ENCODE measurements around the gene OR6C65.
"Not testable (repeated sequence)": the region's sequence is repeated elsewhere in the genome, so short reads cannot be mapped to it uniquely, and the experiment has no call there.

The OR6C65 gene

DNA sequence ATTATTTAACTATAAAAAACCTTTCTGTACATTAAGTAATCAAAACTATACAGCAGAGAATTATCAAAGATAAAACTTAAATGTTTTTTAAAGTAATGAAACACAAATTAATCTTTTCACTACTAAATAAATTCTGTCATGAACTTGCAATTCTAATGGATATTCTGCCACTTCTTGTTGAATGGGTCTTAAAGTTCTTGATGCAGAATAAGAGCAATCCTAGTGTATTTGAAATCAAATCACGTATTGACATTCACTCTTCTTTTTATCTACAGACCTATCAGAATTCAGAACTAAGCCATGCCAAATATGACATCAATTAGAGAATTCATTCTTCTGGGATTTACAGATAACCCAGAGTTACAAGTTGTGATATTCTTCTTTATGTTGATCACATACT lies at the start of gene OR6C65:
OR6C65 (plus strand) TSS at position 301 of the 400 bp plus-strand sequence; CDS start at position 301, 0 bp downstream.
- no peak for DNase-seq (ENCODE audit: low read depth)

DNA sequence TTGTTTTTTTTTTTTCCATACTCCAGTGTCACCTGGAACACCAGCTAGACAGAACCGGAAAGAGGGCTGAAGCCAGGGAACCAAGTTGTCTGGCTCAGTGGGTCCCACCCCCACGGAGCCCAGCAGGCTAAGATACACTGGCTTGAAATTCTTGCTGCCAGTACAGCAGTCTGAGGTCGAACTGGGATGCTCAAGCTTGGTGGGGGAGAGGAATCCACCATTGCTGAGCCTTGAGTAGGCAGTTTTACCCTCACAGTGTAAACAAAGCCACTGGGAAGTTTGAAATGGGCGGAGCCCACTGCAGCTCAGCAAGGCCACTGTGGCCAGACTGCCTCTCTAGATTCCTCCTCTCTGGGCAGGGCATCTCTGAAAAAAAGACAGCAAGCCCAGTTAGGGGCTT lies 45.0 kb upstream of the OR6C65 start:
- DNase-seq (ENCODE audit: low read depth) = not testable (repeated sequence)

DNA sequence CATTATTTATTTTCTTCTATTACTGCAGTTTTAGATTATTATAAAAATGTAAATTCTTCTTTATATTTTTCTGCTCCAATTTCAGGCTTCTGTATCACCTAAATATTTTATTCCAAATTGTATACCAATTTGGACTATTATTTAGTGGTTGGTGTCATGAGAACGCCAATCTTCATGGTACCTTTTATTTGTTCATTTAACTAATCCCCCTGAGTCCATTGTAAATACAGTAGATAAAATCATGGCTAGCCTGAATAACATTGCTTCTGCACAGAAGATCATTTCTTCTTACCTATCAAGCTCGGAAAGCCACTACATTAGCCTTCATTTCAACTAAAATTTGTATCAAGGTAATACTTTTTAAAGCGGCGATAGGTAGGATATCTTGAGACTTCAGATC lies 37.7 kb upstream of the OR6C65 start, which contains the start of gene OR6C75:
OR6C75 (plus strand) TSS at position 301 of the 400 bp plus-strand sequence. CDS start 2,136 bp downstream, outside the sequence.
- DNase-seq (ENCODE audit: low read depth) = no peak

DNA sequence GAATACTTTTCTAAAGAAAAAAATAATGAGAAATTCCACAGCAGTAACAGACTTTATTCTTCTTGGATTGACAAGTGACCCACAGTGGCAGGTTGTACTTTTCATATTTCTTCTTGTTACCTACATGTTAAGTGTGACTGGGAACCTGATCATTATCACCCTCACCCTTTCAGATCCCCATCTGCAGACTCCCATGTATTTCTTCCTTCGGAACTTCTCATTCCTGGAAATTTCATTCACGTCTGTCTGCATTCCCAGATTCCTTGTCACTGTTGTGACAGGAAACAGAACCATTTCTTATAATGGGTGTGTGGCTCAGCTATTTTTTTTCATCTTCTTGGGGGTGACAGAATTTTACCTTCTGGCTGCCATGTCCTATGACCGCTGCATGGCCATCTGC lies 35.2 kb upstream of the OR6C65 start:
- DNase-seq (ENCODE audit: low read depth) = no peak

DNA sequence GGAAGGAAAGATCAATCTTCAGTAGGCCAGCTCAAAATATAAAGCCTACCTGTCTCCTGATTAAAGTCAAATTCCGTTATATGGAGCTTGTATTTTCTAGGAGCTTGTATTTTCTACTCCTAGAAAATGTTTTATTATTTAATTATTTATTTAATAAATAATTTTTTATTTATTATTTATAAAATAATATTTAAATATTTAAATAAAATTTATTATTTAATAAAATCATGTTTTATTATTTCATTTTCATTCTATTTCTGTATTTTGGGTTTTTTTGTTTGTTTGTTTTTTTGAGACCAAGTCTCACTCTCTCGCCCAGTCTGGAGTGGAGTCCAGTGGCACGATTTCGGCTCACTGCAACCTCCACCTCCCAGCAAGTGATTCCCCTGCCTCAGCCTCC lies 27.8 kb upstream of the OR6C65 start:
- no peak for DNase-seq (ENCODE audit: low read depth)

DNA sequence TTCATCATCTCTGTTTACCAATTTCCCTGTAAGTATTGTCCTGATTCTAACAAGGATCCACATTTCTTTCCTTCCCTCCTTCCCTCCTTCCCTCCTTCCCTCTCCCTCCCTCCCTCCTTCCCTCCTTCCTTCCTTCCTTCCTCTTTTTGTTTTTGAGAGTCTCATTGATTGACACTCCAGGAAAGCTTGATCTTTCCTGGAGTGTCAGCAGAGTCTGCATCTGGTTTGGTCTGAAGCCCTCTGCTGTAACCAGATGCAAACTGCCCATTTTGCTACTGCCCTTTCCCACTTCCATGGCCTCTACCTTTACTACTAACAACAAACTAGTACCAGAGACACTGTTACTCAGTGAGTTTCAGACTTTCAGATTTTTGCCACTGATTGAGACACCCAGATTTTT lies 14.4 kb upstream of the OR6C65 start:
- DNase-seq (ENCODE audit: low read depth) = no peak

DNA sequence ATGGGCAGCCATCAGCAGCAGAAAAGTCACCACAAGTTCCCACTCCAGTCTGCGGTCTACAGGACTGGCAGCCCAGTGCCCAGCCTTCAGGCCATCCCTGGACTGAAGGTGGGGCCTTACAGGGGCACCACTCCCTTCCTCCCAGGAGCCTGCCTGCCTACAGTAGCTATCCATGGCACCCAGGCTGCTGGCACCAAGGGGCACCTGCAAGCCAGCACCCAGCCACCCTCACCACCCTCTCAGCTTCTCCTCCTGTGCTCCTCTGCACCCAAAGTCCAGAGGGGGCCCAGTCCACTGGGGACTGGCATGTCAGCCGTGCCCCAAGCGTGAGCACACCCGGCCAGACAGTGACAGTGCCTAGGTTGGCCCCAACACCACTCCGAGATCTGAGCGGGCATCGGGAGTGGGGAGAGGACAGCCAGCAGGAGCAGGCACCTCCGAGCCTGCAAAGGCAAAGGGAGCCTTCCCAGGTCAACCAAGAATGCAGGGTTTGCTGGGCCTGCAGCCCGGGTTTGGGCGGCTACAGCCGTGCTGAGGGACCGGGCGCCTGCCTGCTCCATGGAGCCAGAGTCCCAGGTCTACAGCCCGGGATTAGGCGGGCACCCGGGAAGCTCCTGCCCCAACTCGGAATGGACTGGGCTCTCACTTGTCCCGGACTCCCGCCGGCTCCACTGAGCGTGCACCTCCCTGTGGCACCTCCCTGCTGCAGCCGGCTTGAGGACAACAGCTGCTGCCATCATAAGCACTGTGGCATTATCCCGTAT lies 8.1 kb upstream of the OR6C65 start:
- no peak for DNase-seq (ENCODE audit: low read depth)

DNA sequence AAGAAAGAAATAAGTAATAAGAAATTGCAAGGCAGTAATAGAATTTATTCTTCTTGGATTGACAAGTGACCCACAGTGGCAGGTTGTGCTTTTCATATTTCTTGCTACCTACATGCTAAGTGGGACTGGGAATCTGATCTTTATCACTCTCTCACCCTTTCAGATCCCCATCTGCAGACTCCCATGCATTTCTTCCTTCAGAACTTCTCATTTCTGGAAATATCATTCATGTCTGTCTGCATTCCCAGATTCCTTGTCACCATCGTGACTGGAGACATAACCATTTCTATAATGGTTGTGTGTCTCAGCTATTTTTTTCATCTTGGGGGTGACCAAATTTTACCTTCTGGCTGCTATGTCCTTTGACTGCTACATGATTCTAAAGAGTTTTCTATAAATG lies 4.0 kb upstream of the OR6C65 start:
- no peak for DNase-seq (ENCODE audit: low read depth)

DNA sequence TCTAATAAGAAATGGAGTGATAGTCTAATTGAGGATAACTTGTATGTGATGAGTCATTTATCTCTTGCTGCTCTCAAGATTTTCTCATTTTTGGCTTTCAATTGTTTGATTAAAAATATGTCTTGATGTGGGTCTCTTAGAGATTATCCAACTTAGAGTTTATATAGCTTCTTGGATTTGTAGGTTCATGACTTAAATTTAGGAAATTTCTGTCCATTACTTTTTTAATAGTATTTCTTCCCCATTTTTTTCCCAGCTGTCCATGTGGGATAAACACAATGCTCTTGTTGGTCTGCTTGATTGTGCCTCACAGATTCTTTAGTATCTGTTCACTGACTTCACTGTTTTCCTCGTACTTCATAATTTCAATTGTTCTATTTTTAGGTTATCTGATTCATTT lies 7.5 kb downstream of the OR6C65 start:
- no peak for DNase-seq (ENCODE audit: low read depth)

DNA sequence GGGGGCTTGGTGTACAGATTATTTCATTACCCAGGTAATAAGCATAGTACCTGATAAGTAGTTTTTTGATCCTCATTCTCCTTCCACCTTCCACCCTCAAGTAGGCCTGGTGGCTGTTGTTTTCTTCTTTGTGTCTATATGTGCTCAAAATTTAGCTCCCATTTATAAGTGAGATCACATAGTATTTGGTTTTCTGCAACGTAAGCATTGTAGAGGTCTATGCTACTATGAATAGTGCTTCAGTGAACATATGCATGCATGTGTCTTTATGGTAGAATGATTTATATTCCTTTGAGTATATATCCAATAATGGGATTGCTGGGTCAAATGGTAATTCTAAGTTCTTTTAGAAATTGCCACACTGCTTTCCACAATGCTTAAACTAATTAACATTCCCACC lies 8.8 kb downstream of the OR6C65 start:
- not testable (repeated sequence) for DNase-seq (ENCODE audit: low read depth)

DNA sequence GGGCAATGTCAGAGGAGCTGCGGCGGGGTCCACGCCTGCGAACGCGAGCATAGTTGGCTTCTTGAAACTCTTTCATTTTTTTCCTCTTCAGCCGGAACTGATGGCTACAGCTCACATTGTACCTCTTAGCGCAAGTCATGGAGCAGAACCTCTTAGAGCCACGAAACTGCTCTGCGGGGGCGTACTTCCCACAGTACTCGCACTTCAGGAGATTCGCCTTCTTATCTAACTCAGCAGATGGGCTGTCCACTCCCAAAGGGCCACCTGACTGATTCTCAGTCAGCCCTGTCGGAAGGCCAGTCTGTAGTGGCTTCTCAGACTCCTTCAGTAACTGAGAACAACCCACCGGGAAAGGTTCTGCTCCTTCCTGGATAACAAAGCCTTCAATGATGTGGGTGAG lies 11.8 kb downstream of the OR6C65 start:
- not testable (repeated sequence) for DNase-seq (ENCODE audit: low read depth)

DNA sequence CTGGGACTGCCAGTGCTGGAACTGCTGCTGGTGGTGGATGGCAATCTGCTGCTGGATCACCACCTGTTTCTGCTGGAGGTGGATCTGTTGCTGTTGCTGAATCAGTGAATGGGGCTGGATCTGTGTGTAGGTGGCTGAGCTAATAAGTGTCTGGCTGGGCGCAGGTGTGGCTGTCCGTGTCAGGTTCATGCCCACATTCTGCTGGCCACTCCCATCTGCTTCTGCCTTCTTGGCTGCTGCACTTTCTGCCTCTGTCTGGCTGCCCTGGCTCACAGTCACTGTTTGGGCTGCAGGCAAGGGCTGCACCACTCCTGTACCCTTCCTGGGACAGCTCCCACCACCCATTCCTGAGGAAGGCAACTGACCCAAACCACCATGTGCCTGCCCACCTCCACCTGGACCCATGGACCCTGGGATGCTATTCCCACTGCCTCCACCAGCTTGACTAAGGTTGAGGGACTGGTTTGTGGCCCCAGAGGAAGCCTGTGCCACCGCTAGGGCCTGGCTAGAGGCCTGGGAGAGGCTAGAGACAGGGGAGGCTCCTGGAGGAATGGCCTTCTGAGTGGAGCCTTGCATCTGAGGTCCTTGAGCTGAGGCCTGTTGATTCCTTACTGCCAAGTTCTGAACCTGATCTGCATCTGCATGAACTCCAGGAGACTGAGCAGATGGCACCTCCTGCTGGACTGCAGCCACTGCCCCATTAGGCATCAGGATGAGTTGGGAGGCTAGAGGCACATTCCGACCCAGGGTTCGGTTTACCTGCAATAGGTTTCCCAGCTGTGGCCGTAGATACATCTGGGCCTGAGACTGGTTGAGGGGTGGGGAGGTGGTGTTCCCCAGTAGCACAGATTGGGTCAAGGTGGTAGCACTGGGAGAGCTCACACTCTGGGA lies 13.4 kb downstream of the OR6C65 start:
- DNase-seq (ENCODE audit: low read depth) = not testable (repeated sequence)

DNA sequence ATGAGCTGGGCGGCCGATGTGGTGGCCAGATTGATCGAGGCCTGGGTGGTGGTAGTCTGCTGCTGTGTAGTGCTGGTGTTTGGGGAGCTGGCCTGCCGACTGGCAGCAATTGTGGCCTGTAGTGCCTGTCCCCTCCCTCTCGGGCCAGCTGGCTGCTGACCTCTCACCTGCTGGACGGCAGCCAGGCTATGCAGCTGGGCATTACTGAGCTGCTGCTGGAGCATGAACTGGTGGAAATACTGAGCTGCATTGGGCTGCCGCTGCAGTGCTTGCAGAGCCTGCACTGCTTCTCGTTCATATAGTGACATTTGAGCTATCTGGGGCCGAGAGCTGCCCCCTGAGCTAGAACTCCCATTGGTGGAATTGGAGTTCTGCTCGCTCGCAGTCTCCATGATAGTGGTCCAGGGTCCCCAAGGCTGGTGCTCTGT lies 14.1 kb downstream of the OR6C65 start:
- not testable (repeated sequence) for DNase-seq (ENCODE audit: low read depth)

DNA sequence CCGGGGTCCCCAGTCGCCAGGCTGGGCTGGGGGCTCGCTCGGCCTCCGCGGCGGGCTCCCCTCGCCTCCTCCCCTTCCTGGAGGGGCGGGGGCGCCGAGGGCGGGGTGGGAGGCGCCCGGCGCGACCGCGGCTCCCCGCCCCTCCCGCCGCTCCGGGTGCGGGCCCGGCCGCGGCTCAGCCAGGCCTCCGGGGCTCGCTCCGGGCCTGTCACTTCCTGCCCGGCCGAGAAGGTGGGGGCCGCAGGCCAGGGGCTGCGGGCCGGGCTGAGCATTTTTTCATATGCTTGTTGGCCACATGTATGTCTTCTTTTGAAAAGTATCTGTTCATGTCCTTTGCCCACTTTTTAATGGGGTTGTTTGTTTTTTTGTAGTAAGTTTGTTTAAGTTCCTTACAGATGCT lies 14.6 kb downstream of the OR6C65 start:
- not testable (repeated sequence) for DNase-seq (ENCODE audit: low read depth)

DNA sequence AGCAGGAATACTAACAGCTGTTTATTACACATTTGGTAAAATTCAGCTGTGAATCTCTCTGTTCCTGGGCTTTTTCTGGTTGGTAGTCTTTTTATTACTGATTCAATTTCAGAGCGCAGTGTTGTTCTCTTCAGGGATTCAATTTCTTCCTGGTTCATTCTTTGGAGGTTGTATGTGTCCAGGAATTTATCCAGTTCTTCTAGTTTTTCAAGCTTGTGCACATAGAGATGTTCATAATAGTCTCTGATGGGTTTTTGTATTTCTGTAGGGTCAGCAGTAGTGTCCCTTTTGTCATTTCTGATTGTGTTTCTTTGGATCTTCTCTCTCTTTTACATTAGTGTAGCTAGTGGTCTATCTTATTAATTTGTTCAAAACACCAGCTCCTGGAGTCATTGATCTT lies 16.6 kb downstream of the OR6C65 start:
- no peak for DNase-seq (ENCODE audit: low read depth)

DNA sequence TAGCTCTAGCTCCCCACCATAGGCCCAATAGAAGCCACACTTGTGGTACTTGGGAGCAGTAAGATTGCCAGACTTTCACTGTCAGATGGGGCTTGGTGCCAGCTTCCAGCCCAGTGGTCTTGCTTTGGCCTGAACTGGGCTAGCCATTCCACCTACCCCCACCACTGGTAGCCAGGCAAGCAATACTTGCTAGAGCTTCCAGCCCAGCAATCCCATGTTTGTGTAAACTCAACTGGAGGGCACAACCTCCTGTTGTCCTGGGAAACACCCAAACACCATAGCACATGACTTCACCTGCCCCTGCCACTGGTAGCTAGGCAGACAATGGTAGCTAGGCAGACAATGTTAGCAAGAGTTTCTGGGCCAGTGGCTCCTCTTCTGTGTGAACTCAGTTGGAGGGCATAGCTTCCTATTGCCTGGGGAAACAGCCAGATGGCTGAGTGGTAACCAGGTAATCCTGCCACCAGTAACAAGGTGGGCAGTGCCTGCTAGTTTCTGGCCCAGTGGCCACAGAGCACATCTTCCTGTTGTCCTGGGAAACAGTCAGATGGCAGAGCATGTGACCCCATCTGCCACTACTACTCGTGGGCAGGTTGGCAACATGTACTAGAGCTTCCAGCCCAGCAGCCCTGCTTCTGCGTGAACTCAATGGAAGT lies 20.1 kb downstream of the OR6C65 start:
- no peak for DNase-seq (ENCODE audit: low read depth)

DNA sequence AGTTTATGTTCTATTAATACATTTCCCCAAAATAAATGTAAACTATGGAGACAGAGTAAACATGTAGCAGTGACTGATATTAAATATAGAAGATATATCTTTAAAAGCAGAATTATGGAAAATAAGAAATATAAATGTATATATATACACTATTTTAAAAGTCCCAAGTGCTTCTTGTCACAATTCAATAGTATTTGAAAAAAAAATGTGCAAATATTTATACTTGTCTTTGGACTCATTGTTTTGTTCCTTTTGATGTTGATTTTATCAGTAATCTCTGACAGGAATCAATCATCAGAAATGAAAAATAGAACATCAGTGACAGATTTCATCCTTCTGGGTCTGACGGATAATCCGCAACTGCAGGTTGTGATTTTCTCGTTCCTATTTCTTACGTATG lies 25.6 kb downstream of the OR6C65 start, which contains the start of gene OR6C76:
OR6C76 (plus strand) TSS at position 301 of the 400 bp plus-strand sequence; CDS start at position 301, 0 bp downstream.
- no peak for DNase-seq (ENCODE audit: low read depth)

DNA sequence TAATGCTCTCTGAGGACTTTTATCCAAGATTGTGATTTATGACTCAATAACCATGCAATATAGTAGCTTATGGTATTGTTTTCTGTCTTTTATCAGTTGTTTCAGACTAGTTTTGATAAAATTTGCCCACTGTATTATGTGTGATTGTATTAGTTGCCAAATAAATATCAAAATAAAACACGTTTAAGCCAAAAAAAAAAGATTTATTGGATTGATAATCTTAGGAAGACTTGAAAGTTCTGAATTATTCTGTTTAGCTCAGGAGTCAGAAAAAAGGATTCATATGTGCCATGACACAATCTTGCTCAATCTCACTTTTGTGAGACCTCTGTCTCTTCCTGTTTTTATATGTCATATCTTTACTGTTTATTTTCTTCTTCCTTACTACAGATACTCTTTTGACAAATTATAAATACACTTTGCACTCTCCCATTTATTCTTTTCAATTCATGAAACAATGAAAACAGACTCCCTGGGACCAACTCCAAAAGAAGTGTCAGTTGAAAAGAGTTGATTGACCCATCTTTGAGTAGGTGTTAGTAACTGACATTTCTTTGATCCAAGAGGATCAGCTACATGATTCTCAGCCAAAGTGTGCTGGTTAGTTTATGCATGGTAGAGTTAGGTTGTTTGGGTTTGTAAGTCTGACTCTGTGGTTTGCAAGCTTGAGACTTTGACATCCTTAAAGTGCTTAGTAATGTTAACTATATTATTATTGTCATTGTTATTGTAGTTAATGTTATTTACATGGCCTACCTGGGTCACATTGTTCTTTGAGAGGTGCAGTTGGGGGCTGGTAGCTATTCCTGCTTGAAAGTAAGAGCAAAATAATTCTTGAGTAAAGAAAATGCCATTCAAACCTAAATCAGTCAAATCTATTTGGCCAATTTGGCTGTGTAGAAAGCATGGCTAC lies 28.3 kb downstream of the OR6C65 start:
- DNase-seq (ENCODE audit: low read depth) = no peak

DNA sequence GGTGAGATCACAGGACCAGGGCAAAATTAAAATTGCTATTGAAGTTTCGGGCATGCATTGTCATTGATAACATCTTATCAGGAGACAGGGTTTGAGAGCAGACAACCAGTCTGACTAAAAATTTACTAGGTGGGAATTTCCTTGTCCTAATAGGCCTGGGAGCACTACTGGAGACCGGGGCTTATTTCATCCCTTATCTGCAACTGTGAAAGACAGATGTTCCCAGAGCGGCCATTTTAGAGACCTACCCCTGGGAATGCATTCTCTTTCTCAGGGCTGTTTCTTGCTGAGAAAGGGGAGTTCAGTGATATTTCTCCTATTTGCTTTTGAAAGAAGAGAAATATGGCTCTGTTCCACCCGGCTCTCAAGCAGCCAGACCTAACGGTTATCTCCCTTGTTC lies 40.9 kb downstream of the OR6C65 start:
- not testable (repeated sequence) for DNase-seq (ENCODE audit: low read depth)

DNA sequence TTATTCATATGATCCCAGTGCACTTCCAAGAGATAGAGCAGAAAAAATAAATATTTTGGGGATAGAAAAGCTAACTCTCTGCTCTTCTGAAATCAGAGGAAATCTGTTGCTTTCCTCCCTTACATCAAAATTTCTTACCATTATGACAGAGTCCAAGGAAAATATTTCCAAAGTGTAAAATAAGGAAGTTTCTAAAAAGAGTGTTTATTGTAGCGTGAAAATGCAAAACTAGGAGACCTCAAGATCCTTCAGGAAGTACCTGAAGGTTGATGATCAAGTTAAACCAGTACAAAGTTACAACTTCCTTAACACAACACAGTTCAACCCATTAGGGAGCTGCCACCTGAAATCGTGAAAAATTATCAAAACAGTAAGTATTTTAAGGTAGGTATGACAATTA lies 43.4 kb downstream of the OR6C65 start, which contains the start of gene OR6C2:
OR6C2 (plus strand) TSS at position 301 of the 400 bp plus-strand sequence. CDS start 8,138 bp downstream, outside the sequence.
- no peak for DNase-seq (ENCODE audit: low read depth)

DNA sequence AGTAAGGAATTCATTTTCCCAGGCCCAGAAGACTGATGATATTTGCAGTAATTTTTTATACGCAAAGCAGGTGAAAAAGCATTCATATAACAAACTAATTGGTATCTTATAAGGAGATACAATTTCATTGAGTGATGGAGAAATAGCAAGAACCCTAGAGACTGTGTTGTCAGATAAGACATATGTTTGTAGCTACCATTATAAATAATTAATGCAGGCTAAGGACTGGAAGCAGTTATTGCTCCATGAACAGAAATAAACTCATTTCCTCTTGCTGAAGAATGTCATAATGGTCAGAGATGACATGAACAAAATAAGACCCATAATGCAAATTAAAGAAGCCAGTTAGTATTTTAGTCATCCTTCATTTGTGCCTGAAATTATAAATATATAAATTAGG lies 45.0 kb downstream of the OR6C65 start:
- no peak for DNase-seq (ENCODE audit: low read depth)

Measured in non-pigmented ciliary epithelial cell (primary cell).